Endothelial cell of umbilical vein (primary cell): ENCODE measurements around the gene WDFY3. TPM values are rescaled to one million over a fixed set of nuclear protein-coding genes. Genes with fewer than 3 reads are reported as not detected.

Experiments used
- BruUV-seq: library from RNA; stranded (reverse); fragments of 400-500 nt; replicated peaks from 2 replicates; lab custom pipeline; 2021; lab: Mats Ljungman, UMichigan
- CTCF ChIA-PET: fragments of 300-600, 350-600 bp; sonication (Branson Sonifier 250); formaldehyde crosslinking; loops from one replicate; lab custom pipeline; 2021; ENCODE audit warnings: antibody characterized with exemption, inconsistent platforms; lab: Charles Lee
- POLR2A ChIA-PET: fragments of 300-600, 350-600 bp; sonication (Branson Sonifier 250); formaldehyde crosslinking; loops from one replicate; lab custom pipeline; 2021; ENCODE audit warnings: antibody characterized with exemption, inconsistent platforms; lab: Charles Lee
- DNase-seq: peaks from one replicate; pipeline ENCODE4 v3.0.0-alpha.2; 2011; ENCODE audit warnings: low read depth, low spot score
- FAIRE-seq: peaks from 2 replicates; lab custom pipeline; 2011; peaks lifted over from hg19 to GRCh38; lab: Jason Lieb, UNC
- H2AFZ ChIP-seq: 2 replicates; pipeline ENCODE4 v1.6.0; 2012; ENCODE audit warnings: low read depth, low read length, control low read depth, inconsistent platforms
- H3K27ac ChIP-seq: 2 replicates; pipeline ENCODE4 v1.5.1; 2011; ENCODE audit warnings: low read depth, mild to moderate bottlenecking, control low read depth, low read length, moderate library complexity; ENCODE audit not compliant: insufficient read depth
- H3K27me3 ChIP-seq, 2 experiments: 2 replicates each; pipeline versions ENCODE4 v1.6.0 to v1.6.1; 2011; ENCODE audit warnings: low read length in 2 of 2, mixed read lengths in 1 of 2; ENCODE audit not compliant: control insufficient read depth in 2 of 2, insufficient read depth in 2 of 2
- H3K36me3 ChIP-seq, 2 experiments: 2 replicates in 1 of 2; 3 replicates in 1 of 2; pipeline ENCODE4 v1.5.1; 2011; ENCODE audit warnings: low read length in 2 of 2, mild to moderate bottlenecking in 1 of 2, moderate library complexity in 1 of 2; ENCODE audit not compliant: control insufficient read depth in 2 of 2, insufficient read depth in 2 of 2; ENCODE audit errors: extremely low read depth in 1 of 2
- H3K4me1 ChIP-seq: 3 replicates; pipeline ENCODE4 v1.5.1; 2011; ENCODE audit warnings: mild to moderate bottlenecking, low read length; ENCODE audit not compliant: control insufficient read depth, insufficient read depth; ENCODE audit errors: extremely low read depth
- H3K4me2 ChIP-seq: 2 replicates; pipeline ENCODE4 v1.6.1; 2011; ENCODE audit warnings: low read length, control low read depth, mixed read lengths; ENCODE audit not compliant: insufficient read depth
- H3K4me3 ChIP-seq, 3 experiments: fragments of 200-600 bp in 1 of 3; sonication (generic), shearing (Covaris generic) in 1 of 3; replicated peaks in 1 of 3; 2 replicates each; pipeline ENCODE4 v1.5.1; 2011 to 2016; ENCODE audit warnings: control low read depth in 3 of 3, low read length in 3 of 3, mild to moderate bottlenecking in 2 of 3, inconsistent platforms in 1 of 3, low read depth in 1 of 3, moderate library complexity in 1 of 3; ENCODE audit not compliant: insufficient read depth in 1 of 3
- H3K79me2 ChIP-seq: 2 replicates; pipeline ENCODE4 v1.6.0; 2012; ENCODE audit warnings: low read length, inconsistent platforms; ENCODE audit not compliant: control insufficient read depth, insufficient read depth
- H3K9ac ChIP-seq: replicated peaks from 2 replicates; pipeline ENCODE3; 2011; ENCODE audit warnings: low read length, control low read depth; ENCODE audit not compliant: insufficient read depth; ENCODE audit errors: extremely low read depth
- H3K9me1 ChIP-seq: replicated peaks from 3 replicates; pipeline ENCODE4 v1.6.0; 2011; ENCODE audit warnings: mild to moderate bottlenecking, low read length; ENCODE audit not compliant: control insufficient read depth, insufficient read depth; ENCODE audit errors: extremely low read depth
- H3K9me3 ChIP-seq: replicated peaks from 2 replicates; pipeline ENCODE4 v1.5.1; 2012; ENCODE audit warnings: low read length, inconsistent platforms; ENCODE audit not compliant: control insufficient read depth, insufficient read depth
- H4K20me1 ChIP-seq: replicated peaks from 2 replicates; pipeline ENCODE3; 2011; ENCODE audit warnings: mild to moderate bottlenecking, low read length; ENCODE audit not compliant: control insufficient read depth, insufficient read depth; ENCODE audit errors: extremely low read depth
- EZH2 ChIP-seq: IDR thresholded peaks from 2 replicates; pipeline ENCODE4 v1.6.1; 2012; ENCODE audit warnings: borderline replicate concordance, low read depth, mild to moderate bottlenecking, moderate library complexity, low read length, inconsistent platforms; ENCODE audit not compliant: severe bottlenecking
- FOS ChIP-seq: IDR thresholded peaks from 2 replicates; pipeline ENCODE4 v1.6.1; 2011; ENCODE audit warnings: mild to moderate bottlenecking, low read length, moderate library complexity, borderline replicate concordance; ENCODE audit not compliant: insufficient read depth
- MAX ChIP-seq: IDR thresholded peaks from 2 replicates; pipeline ENCODE4 v1.6.1; 2011; ENCODE audit not compliant: insufficient read depth, insufficient read length
- MYC ChIP-seq: IDR thresholded peaks from one replicate; pipeline ENCODE4 v1.6.1; 2011; ENCODE audit warnings: mild to moderate bottlenecking, low read depth, low read length
- dilution Hi-C: fragments of 300-500 bp; cut with MboI; formaldehyde crosslinking; loops from one replicate; pipeline ENCODE4 v1.15.0; 2019; ENCODE audit warnings: low sequenced_read_pairs; ENCODE audit not compliant: extremely low pct_ligation_motif_present
- intact Hi-C: fragments of 100-400 bp; cut with micrococcal nuclease; formaldehyde crosslinking; loops from one replicate; pipeline ENCODE4 v1.10.0; 2022
- polyA plus RNA-seq, 4 experiments: library from polyadenylated mRNA; depleted of rRNA in 3 of 4; stranded (reverse) in 3 of 4; unstranded in 1 of 4; fragments of >200 nt; gene quantifications; 2 replicates each; pipeline versions ENCODE4 v1.2.1 to v1.2.3, GENCODE V29; 2011 to 2012; ENCODE audit warnings: missing spikeins in 1 of 4
- total RNA-seq: library from RNA; stranded (reverse); gene quantifications from 2 replicates; pipeline ENCODE4 v1.2.3, GENCODE V29; 2021
- TF ChIP-seq, protein P1 (sequence below), 2 donors: IDR thresholded peaks; 1 replicate in 1 of 2; 2 replicates in 1 of 2; pipeline ENCODE4 v1.5.1; 2011; ENCODE audit warnings: low read length in 2 of 2, mild to moderate bottlenecking in 2 of 2, moderate library complexity in 2 of 2, control low read depth in 1 of 2, inconsistent platforms in 1 of 2, low read depth in 1 of 2; ENCODE audit not compliant: insufficient read depth in 1 of 2; ENCODE audit errors: extremely low read depth in 1 of 2

The WDFY3 gene
- total and polyA plus RNA-seq, 2 donors (not counting 3 experiments of a cell fraction or from before 2014, with no cell fraction given), result 37.0 to 113 TPM

- H3K9me1 ChIP-seq, result no peaks in the 10 kb centered on the region
- DNase-seq (no peak), FAIRE-seq (no peak)
- H3K79me2 ChIP-seq, result peaks cover 10% of the 10 kb centered on the region
- POLR2A ChIA-PET, result no interaction called here
- intact Hi-C loops, result loop anchor here (5.0 kb wide), 1 partner anchor 901 kb away; no protein-coding TSS in a partner anchor
- TF ChIP-seq MAX (no peak), MYC (no peak), EZH2 (no peak), FOS (no peak)
- TF ChIP-seq, protein P1, sequence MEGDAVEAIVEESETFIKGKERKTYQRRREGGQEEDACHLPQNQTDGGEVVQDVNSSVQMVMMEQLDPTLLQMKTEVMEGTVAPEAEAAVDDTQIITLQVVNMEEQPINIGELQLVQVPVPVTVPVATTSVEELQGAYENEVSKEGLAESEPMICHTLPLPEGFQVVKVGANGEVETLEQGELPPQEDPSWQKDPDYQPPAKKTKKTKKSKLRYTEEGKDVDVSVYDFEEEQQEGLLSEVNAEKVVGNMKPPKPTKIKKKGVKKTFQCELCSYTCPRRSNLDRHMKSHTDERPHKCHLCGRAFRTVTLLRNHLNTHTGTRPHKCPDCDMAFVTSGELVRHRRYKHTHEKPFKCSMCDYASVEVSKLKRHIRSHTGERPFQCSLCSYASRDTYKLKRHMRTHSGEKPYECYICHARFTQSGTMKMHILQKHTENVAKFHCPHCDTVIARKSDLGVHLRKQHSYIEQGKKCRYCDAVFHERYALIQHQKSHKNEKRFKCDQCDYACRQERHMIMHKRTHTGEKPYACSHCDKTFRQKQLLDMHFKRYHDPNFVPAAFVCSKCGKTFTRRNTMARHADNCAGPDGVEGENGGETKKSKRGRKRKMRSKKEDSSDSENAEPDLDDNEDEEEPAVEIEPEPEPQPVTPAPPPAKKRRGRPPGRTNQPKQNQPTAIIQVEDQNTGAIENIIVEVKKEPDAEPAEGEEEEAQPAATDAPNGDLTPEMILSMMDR (IDR thresholded peaks at IDR 0.05; ENCODE audit: extremely low read depth in 1 of 2, insufficient read depth in 1 of 2, low read depth in 1 of 2, low read length in 2 of 2), result no peak
- no peak overlapping the region for H3K9ac ChIP-seq
- no peaks in the 10 kb centered on the region for H3K27me3 ChIP-seq
- H3K9me3 ChIP-seq, result no peaks in the 10 kb centered on the region
- peaks cover 47% of the 10 kb centered on the region for H3K4me1 ChIP-seq
- H3K4me3 ChIP-seq, result no peak overlapping the region
- H3K36me3 ChIP-seq, result no peaks in the 10 kb centered on the region
- H3K27ac ChIP-seq, result no peak overlapping the region
- dilution Hi-C loops, result no loop called here
- CTCF ChIA-PET, result interaction anchor here (0.6 kb wide), 1 partner anchor 18 kb away, joined by 3 read pairs; no protein-coding TSS in a partner anchor
- H2AFZ ChIP-seq, result no peak overlapping the region
- no TSS peak for BruUV-seq
- no peak overlapping the region for H3K4me2 ChIP-seq
- H4K20me1 ChIP-seq, result no peaks in the 10 kb centered on the region
These were observed 90.7 kb downstream of the WDFY3 start for GRCh38 chr4:84875636-84876371.
